B cell (primary cell): ENCODE results near the gene DNAI1. TPM values are rescaled to one million over a fixed set of nuclear protein-coding genes. Genes with fewer than 3 reads are reported as not detected.

Experiments used
- ATAC-seq: fragments of 200-7000 bp; cut with Tn5 transposase; one replicate; pipeline ENCODE4 v1.10.0; 2021; ENCODE audit warnings: low read depth, mild to moderate bottlenecking, moderate number of reproducible peaks, moderate library complexity
- CTCF ChIA-PET: fragments of 350-600 bp; sonication (Branson Sonifier 250); formaldehyde crosslinking; loops from one replicate; lab custom pipeline; 2021; ENCODE audit warnings: antibody characterized with exemption, inconsistent platforms; lab: Charles Lee
- POLR2A ChIA-PET: fragments of 350-600 bp; sonication (Branson Sonifier 250); formaldehyde crosslinking; loops from one replicate; lab custom pipeline; 2021; ENCODE audit warnings: antibody characterized with exemption; lab: Charles Lee
- DNase-seq: peaks from one replicate; pipeline ENCODE4 v3.0.0; 2013
- H2AFZ ChIP-seq: 2 replicates; pipeline ENCODE4 v1.6.1; 2012; ENCODE audit warnings: mild to moderate bottlenecking, low read depth, low read length; ENCODE audit not compliant: insufficient read depth, poor library complexity, severe bottlenecking
- H3K27ac ChIP-seq, 2 donors: 1 replicate in 1 of 2; 2 replicates in 1 of 2; pipeline ENCODE4 v1.5.1; 2012 to 2013; ENCODE audit warnings: low read length in 2 of 2, mild to moderate bottlenecking in 2 of 2, moderate library complexity in 1 of 2
- H3K27me3 ChIP-seq, 4 experiments: fragments of 200-600 bp in 1 of 4; sonication (generic) in 1 of 4; replicated peaks in 1 of 4; 1 replicate in 2 of 4; 2 replicates in 2 of 4; pipeline versions ENCODE4 v1.6.1 to v1.7.0; 2013 to 2016; ENCODE audit warnings: low read length in 3 of 4, mild to moderate bottlenecking in 2 of 4, mixed read lengths in 1 of 4, moderate library complexity in 1 of 4; ENCODE audit not compliant: insufficient read depth in 4 of 4, control insufficient read depth in 3 of 4; ENCODE audit errors: control extremely low read depth in 1 of 4
- H3K36me3 ChIP-seq, 2 experiments: replicated peaks in 1 of 2; 1 replicate in 1 of 2; 2 replicates in 1 of 2; pipeline versions ENCODE4 v1.6.1 to v1.7.1; 2013; ENCODE audit warnings: low read length in 1 of 2; ENCODE audit not compliant: insufficient read depth in 2 of 2, control insufficient read depth in 1 of 2; ENCODE audit errors: control extremely low read depth in 1 of 2, extremely low read depth in 1 of 2
- H3K4me1 ChIP-seq, 2 donors: fragments of 200-600 bp in 1 of 2; sonication (generic) in 1 of 2; 1 replicate in 1 of 2; 2 replicates in 1 of 2; pipeline versions ENCODE4 v1.5.1 to v1.6.1; 2013 to 2017; ENCODE audit warnings: low read length in 2 of 2; ENCODE audit not compliant: control insufficient read depth in 2 of 2, insufficient read depth in 2 of 2
- H3K4me2 ChIP-seq: replicated peaks from 2 replicates; pipeline ENCODE3; 2012; ENCODE audit warnings: mild to moderate bottlenecking, low read depth, low read length; ENCODE audit not compliant: poor library complexity, severe bottlenecking
- H3K4me3 ChIP-seq, 5 experiments: fragments of 200-600 bp in 1 of 5; sonication (generic) in 1 of 5; 1 replicate in 3 of 5; 2 replicates in 2 of 5; pipeline versions ENCODE4 v1.5.1 to v1.7.0; 2011 to 2016; ENCODE audit warnings: low read length in 4 of 5, mild to moderate bottlenecking in 4 of 5, low read depth in 2 of 5, control low read depth in 1 of 5, moderate library complexity in 1 of 5; ENCODE audit not compliant: insufficient read depth in 1 of 5; ENCODE audit errors: control extremely low read depth in 1 of 5, extremely low read depth in 1 of 5
- H3K79me2 ChIP-seq: fragments of 200-600 bp; sonication (generic); one replicate; pipeline ENCODE4 v1.6.0; 2016; ENCODE audit warnings: low read length; ENCODE audit not compliant: control insufficient read depth, insufficient read depth
- H3K9ac ChIP-seq: fragments of 200-600 bp; sonication (generic); 2 replicates; pipeline ENCODE4 v1.6.1; 2017; ENCODE audit warnings: mild to moderate bottlenecking, low read length, moderate library complexity
- H3K9me3 ChIP-seq, 3 donors: one replicate each; pipeline versions ENCODE4 v1.6.1 to v1.7.1; 2013; ENCODE audit warnings: low read length in 2 of 3; ENCODE audit not compliant: control insufficient read depth in 2 of 3, insufficient read depth in 1 of 3; ENCODE audit errors: control extremely low read depth in 1 of 3
- H4K20me1 ChIP-seq: 2 replicates; pipeline ENCODE4 v1.6.0; 2012; ENCODE audit warnings: mild to moderate bottlenecking, low read length; ENCODE audit not compliant: insufficient read depth, control insufficient read depth, poor library complexity, severe bottlenecking
- H3K27ac Mint-ChIP-seq: one replicate; pipeline ENCODE4 v1.8.0; 2021; ENCODE audit warnings: mixed read lengths
- H3K27me3 Mint-ChIP-seq: one replicate; pipeline ENCODE4 v1.8.0; 2021; ENCODE audit warnings: mixed read lengths
- H3K4me1 Mint-ChIP-seq: one replicate; pipeline ENCODE4 v1.8.0; 2021; ENCODE audit warnings: mixed read lengths
- H3K4me3 Mint-ChIP-seq: one replicate; pipeline ENCODE4 v1.8.0; 2021; ENCODE audit warnings: mixed read lengths
- H3K9me3 Mint-ChIP-seq: one replicate; pipeline ENCODE4 v1.8.0; 2022; ENCODE audit warnings: mixed read lengths; ENCODE audit not compliant: insufficient read depth
- EZH2 ChIP-seq: IDR thresholded peaks from 2 replicates; pipeline ENCODE4 v1.6.1; 2012; ENCODE audit warnings: borderline replicate concordance, low read depth, mild to moderate bottlenecking, moderate library complexity, low read length; ENCODE audit not compliant: insufficient read depth, poor library complexity, severe bottlenecking
- WGBS: methylation state at CpG from one replicate; pipeline ENCODE4 v1.1.5; 2013; ENCODE audit warnings: missing lambda C conversion rate; ENCODE audit not compliant: insufficient coverage; 5-methylcytosine and 5-hydroxymethylcytosine counted together
- intact Hi-C: fragments of 100-400 bp; cut with micrococcal nuclease; formaldehyde crosslinking; loops from one replicate; pipeline ENCODE4 v1.10.0; 2022
- polyA plus RNA-seq: library from polyadenylated mRNA; depleted of rRNA; stranded (reverse); fragments of >200 nt; gene quantifications from 2 replicates; pipeline ENCODE4 v1.2.3, GENCODE V29; 2012
- total RNA-seq, 2 donors: library from RNA; stranded (reverse); fragments of 120-200 nt in 1 of 2; gene quantifications; 1 replicate in 1 of 2; 2 replicates in 1 of 2; pipeline versions ENCODE4 v1.2.3 to v1.2.4, GENCODE V29; 2013 to 2022
- TF ChIP-seq, protein P1 (sequence below): fragments of 200-600 bp; IDR thresholded peaks from one replicate; pipeline ENCODE4 v1.8.0; 2022; ENCODE audit warnings: antibody characterized with exemption, mild to moderate bottlenecking

The DNAI1 gene
- total and polyA plus RNA-seq, 2 donors (not counting 1 experiment from before 2014, with no cell fraction given) = not detected

DNA sequence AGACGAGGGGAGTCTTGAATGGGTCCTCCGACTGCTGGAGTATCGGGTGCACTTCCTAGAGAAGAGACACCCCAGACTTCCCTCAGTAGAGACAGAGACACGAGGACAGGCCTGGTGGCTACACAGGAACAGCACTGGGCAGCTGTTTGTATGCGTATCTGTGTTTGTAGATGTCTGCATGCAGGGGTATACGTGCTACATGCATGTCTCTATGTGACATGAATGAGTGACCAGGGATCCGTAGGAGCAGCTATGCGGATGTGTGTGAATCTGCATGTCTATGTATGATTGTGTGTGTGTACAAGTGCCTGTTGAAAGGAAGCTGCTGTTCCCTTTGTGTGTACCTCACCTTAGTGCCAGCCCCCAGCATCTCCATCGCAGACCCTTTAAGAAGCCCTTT lies 99.8 kb downstream of the DNAI1 start:
- Histone ChIP-seq H2AFZ (no peak overlapping the region), H3K36me3 (no peaks in the 10 kb centered on the region), H3K9ac (no peak overlapping the region), H3K4me1 (no peaks in the 10 kb centered on the region), H3K27ac (no peak overlapping the region), H3K4me3 (no peak overlapping the region), H3K9me3 (peaks cover 0 to 18% (median 7%) of the 10 kb centered on the region in 3 donors), H4K20me1 (no peaks in the 10 kb centered on the region), H3K4me2 (no peak overlapping the region), H3K79me2 (no peaks in the 10 kb centered on the region), H3K27me3 (peaks cover 0 to 26% (median 6%) of the 10 kb centered on the region in 4 experiments)
- ATAC-seq (no peak), DNase-seq (no peak)
- WGBS = 85% methylated on average over 7 of the region's 9 CpGs
- Mint-ChIP-seq H3K4me1 (no peaks in the 10 kb centered on the region), H3K27ac (no peak overlapping the region), H3K27me3 (peaks cover 60% of the 10 kb centered on the region), H3K9me3 (peaks cover 4% of the 10 kb centered on the region), H3K4me3 (no peak overlapping the region)
- ChIA-PET POLR2A (no interaction called here), CTCF (interaction anchor here (1.2 kb wide), 1 partner anchor 11 kb away, joined by 3 read pairs; no protein-coding TSS in a partner anchor)
- intact Hi-C loops = no loop called here
- TF ChIP-seq EZH2 = no peak
- TF ChIP-seq, protein P1, sequence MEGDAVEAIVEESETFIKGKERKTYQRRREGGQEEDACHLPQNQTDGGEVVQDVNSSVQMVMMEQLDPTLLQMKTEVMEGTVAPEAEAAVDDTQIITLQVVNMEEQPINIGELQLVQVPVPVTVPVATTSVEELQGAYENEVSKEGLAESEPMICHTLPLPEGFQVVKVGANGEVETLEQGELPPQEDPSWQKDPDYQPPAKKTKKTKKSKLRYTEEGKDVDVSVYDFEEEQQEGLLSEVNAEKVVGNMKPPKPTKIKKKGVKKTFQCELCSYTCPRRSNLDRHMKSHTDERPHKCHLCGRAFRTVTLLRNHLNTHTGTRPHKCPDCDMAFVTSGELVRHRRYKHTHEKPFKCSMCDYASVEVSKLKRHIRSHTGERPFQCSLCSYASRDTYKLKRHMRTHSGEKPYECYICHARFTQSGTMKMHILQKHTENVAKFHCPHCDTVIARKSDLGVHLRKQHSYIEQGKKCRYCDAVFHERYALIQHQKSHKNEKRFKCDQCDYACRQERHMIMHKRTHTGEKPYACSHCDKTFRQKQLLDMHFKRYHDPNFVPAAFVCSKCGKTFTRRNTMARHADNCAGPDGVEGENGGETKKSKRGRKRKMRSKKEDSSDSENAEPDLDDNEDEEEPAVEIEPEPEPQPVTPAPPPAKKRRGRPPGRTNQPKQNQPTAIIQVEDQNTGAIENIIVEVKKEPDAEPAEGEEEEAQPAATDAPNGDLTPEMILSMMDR = no peak

DNA sequence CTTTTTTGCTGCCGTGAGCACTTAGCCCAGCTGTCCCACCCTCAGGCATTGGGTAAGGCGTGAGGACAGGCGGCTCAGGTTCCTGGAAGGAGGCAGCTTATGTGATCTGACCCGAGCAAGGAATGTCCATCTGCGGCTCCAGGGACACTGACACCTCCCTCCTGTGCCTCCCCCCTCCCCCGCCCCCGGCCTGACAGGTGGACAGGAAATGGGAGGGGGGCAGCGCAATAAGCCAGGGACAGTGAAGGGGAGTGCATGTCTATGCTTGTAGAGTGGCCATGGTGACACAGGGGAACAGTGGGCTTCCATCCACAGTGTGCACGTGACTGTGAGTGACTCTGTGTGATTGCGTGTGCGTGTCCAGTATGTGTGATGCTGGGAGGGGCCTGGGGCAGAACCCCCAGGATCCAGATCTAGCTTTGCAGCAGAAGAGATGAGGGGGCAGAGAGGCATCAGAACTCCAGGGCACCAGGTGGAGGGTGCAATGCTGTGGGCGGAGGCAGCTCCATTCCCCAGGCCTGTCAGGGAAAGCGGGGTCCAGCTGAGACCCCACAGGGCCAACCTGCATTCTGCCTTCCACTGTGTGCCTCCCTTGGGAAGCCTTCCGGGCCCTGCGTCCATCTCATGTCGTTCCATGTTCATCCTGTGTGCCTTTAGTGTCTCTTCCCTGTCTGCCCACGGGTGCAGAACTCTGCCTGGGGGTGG lies 100.5 kb downstream of the DNAI1 start:
- intact Hi-C loops = no loop called here
- Histone ChIP-seq H3K27me3 (peaks cover 0 to 26% (median 6%) of the 10 kb centered on the region in 4 experiments), H3K36me3 (no peaks in the 10 kb centered on the region), H3K9ac (no peak overlapping the region), H3K4me2 (no peak overlapping the region), H3K9me3 (peaks cover 0 to 18% (median 7%) of the 10 kb centered on the region in 3 donors), H3K4me3 (no peak overlapping the region), H3K27ac (no peak overlapping the region), H3K79me2 (no peaks in the 10 kb centered on the region), H3K4me1 (no peaks in the 10 kb centered on the region), H2AFZ (no peak overlapping the region), H4K20me1 (no peaks in the 10 kb centered on the region)
- H3K4me1 Mint-ChIP-seq = no peaks in the 10 kb centered on the region
- H3K9me3 Mint-ChIP-seq = peaks cover 6% of the 10 kb centered on the region
- ATAC-seq = no peak
- ChIA-PET POLR2A (no interaction called here), CTCF (interaction anchor here (1.2 kb wide), 1 partner anchor 12 kb away, joined by 3 read pairs; no protein-coding TSS in a partner anchor)
- H3K4me3 Mint-ChIP-seq = no peak overlapping the region
- H3K27me3 Mint-ChIP-seq = peaks cover 67% of the 10 kb centered on the region
- TF ChIP-seq EZH2 = no peak
- TF ChIP-seq, protein P1 = no peak
- WGBS = 79% methylated on average over 12 of the region's 17 CpGs
- H3K27ac Mint-ChIP-seq = no peak overlapping the region
- DNase-seq = no peak
